Fibroblast of peridontal ligament (primary cell): ENCODE measurements around the gene PRSS22.

Source experiments
- DNase-seq: peaks from one replicate; pipeline ENCODE4 v3.0.0-alpha.2; 2010; ENCODE audit errors: extremely low read depth

Gene PRSS22

GRCh38 chr16:2816751-2817339 is 41.1 kb downstream of the PRSS22 start, which contains the start of gene PRSS21:
TSS of gene PRSS21 (plus strand) at chr16:2817237. CDS start at chr16:2817269, 32 bp downstream.
- no peak for DNase-seq

- DNase-seq: no peak
Observed at GRCh38 chr16:2815299-2815771, 42.6 kb downstream of the PRSS22 start.

GRCh38 chr16:2814551-2815298 is 43.2 kb downstream of the PRSS22 start:
- DNase-seq: no peak

DNA sequence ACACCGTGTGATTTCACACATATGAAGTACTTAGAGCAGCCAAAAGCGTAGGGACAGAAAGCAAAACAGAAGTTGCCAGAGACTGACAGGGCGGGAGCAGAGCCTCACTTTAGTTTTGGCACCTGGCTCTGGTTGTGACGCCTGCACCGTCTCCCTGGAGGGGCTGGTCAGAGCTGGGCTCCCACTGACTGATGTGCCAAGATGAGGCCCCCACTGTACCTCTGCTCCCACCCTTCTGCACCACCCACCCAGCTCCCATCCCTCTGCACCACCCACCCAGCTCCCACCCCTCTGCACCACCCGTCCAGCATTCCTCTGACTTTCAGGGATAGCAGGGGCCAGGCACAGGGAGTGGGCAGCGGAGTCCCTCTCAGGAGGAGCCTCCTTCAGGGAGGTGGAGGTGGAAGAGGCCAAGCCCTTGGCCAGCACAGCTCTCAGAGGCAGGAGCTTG is 44.2 kb downstream of the PRSS22 start:
- no peak for DNase-seq

- DNase-seq: no peak
Observed at GRCh38 chr16:2811703-2812471, 46.1 kb downstream of the PRSS22 start.

- no peak for DNase-seq
Observed at GRCh38 chr16:2810651-2811050, 47.3 kb downstream of the PRSS22 start.

- no peak for DNase-seq
Observed at GRCh38 chr16:2809149-2809760, 48.7 kb downstream of the PRSS22 start.

DNA sequence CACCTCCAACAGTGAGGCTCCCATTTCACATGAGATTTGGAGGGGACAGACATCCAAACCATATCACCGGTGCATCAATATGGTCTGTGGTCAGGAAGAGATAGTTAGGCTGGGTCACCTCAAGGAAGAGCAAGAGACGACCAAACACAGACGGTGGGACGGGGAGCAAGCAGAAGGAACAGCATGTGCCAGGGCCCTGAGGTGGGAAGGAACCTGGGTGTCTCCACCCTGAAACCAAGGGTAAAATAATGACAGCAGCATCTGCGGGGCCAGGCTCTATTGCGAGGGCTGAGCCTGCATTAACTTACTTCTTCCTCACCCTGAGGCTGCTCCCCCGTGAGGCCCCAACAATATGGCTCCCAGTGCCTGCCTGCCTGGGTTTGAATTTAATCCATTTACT is 49.8 kb downstream of the PRSS22 start:
- no peak for DNase-seq

DNA sequence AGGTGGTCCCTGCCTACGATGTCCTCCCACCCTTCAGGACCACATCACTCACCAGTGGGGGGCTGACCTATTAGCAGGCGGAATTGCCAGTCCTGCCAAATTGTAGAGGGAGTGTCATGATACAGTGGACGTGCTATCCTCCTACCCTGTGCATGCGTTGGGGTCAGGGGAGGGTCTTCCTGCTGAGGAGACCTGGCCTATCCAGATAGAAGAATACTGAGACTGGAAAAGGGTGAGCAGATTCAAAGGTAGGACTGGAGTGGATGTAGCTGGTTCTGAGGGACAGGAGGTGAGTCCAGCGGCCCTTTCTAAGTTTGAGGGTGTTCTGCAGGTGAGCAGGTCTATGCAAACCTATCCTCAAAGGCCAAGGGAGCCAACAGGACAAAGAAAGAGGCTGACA is 51.7 kb downstream of the PRSS22 start:
- no peak for DNase-seq

DNA sequence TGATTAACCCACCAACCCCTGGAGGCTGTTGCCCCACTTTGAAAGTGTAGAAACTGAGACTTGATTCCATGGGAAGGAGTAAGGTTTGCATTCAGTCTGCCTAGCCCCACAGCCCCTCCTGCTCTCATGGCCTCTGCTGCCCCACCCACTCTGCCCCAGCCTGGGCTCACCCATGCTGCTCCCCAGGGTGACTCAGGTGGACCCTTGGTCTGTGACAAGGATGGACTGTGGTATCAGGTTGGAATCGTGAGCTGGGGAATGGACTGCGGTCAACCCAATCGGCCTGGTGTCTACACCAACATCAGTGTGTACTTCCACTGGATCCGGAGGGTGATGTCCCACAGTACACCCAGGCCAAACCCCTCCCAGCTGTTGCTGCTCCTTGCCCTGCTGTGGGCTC is 53.2 kb downstream of the PRSS22 start:
- DNase-seq: no peak

- no peak for DNase-seq
Observed at GRCh38 chr16:2803545-2804195, 54.3 kb downstream of the PRSS22 start.
